ENCODE data around the gene BLOC1S6. TPM values are rescaled to one million over a fixed set of nuclear protein-coding genes. Genes with fewer than 3 reads are reported as not detected.

Gene BLOC1S6
- total RNA-seq, result 100 to 1,000 TPM in 1 of 8 experiments, 10 to 100 TPM in 7; 60.1 to 102 (median 70.4) TPM

- 0% methylated on average over 1 to 13 of the region's 62 CpGs; no CpG with 5 or more reads in 4 of the 10 experiments for WGBS, 10 experiments
- peaks cover 13 to 28% of the 10 kb centered on the region in 2 donors for H3K4me1 ChIP-seq (replicated peaks in 1 of 2)
- ATAC-seq (replicated peaks in 6 of 8), result peak; percentile 74 to 94 (median 94)
- in situ Hi-C loops (cut with MboI; ENCODE audit: low pct_unique_long_range_greater_than_20kb in 2 of 9, low sequenced_read_pairs in 9 of 9, unreplicated experiment in 9 of 9), result no loop called here
- H3K4me3 ChIP-seq, result peak within 1 kb of the TSS; percentile 66 to 93 (median 82)
- H3K27ac ChIP-seq, result peak within 1 kb of the TSS; percentile 97
Observed at GRCh38 chr15:45587095-45587862, at the start of gene BLOC1S6. TSS of gene BLOC1S6 (plus strand) at chr15:45587379. CDS start at chr15:45587444, 65 bp downstream.

GRCh38 chr15:45539680-45540079, 47.5 kb upstream of the BLOC1S6 start:
- H3K27ac ChIP-seq, result no peak overlapping the region
- WGBS, 10 experiments, result 71 to 100% (median 95%) methylated on average over 1 to 3 of the region's 3 CpGs; no CpG with 5 or more reads in 2 of the 10 experiments
- no peaks in the 10 kb centered on the region for H3K4me1 ChIP-seq (replicated peaks in 1 of 2)
- in situ Hi-C loops (cut with MboI; ENCODE audit: low pct_unique_long_range_greater_than_20kb in 2 of 9, low sequenced_read_pairs in 9 of 9, unreplicated experiment in 9 of 9), result no loop called here
- H3K4me3 ChIP-seq, result no peak overlapping the region
- no peak for ATAC-seq (replicated peaks in 6 of 8)

GRCh38 chr15:45540531-45540930, 46.6 kb upstream of the BLOC1S6 start:
- 40 to 89% (median 50%) methylated on average over 1 of the region's 1 CpG; no CpG with 5 or more reads in 6 of the 10 experiments for WGBS, 10 experiments
- H3K4me1 ChIP-seq (replicated peaks in 1 of 2), result no peaks in the 10 kb centered on the region
- ATAC-seq (replicated peaks in 6 of 8), result no peak
- H3K4me3 ChIP-seq, result no peak overlapping the region
- no peak overlapping the region for H3K27ac ChIP-seq
- in situ Hi-C loops (cut with MboI; ENCODE audit: low pct_unique_long_range_greater_than_20kb in 2 of 9, low sequenced_read_pairs in 9 of 9, unreplicated experiment in 9 of 9), result no loop called here

- in situ Hi-C loops (cut with MboI; ENCODE audit: low pct_unique_long_range_greater_than_20kb in 2 of 9, low sequenced_read_pairs in 9 of 9, unreplicated experiment in 9 of 9), result no loop called here
- no peaks in the 10 kb centered on the region for H3K4me1 ChIP-seq (replicated peaks in 1 of 2)
- WGBS, 10 experiments, result 57 to 100% (median 90%) methylated on average over 1 to 3 of the region's 3 CpGs; no CpG with 5 or more reads in 3 of the 10 experiments
Observed at GRCh38 chr15:45543051-45543450, 44.1 kb upstream of the BLOC1S6 start.

GRCh38 chr15:45544266-45545023, 42.7 kb upstream of the BLOC1S6 start:
- Histone ChIP-seq H3K4me3 (no peak overlapping the region), H3K4me1 (replicated peaks in 1 of 2) (no peaks in the 10 kb centered on the region), H3K27ac (no peak overlapping the region)
- in situ Hi-C loops (cut with MboI; ENCODE audit: low pct_unique_long_range_greater_than_20kb in 2 of 9, low sequenced_read_pairs in 9 of 9, unreplicated experiment in 9 of 9), result no loop called here
- ATAC-seq (replicated peaks in 6 of 8), result no peak
- 46 to 100% (median 82%) methylated on average over 1 to 4 of the region's 4 CpGs for WGBS, 10 experiments

More at GRCh38 chr15:45543051-45543450, 44.1 kb upstream of the BLOC1S6 start:
- Histone ChIP-seq H3K4me3 (no peak overlapping the region), H3K27ac (no peak overlapping the region)
- no peak for ATAC-seq (replicated peaks in 6 of 8)

GRCh38 chr15:45546789-45547188, 40.4 kb upstream of the BLOC1S6 start:
- no peak for ATAC-seq (replicated peaks in 6 of 8)
- no peak overlapping the region for H3K27ac ChIP-seq
- in situ Hi-C loops (cut with MboI; ENCODE audit: low pct_unique_long_range_greater_than_20kb in 2 of 9, low sequenced_read_pairs in 9 of 9, unreplicated experiment in 9 of 9), result no loop called here
- H3K4me1 ChIP-seq (replicated peaks in 1 of 2), result no peaks in the 10 kb centered on the region
- 40 to 100% (median 77%) methylated on average over 1 to 6 of the region's 7 CpGs; no CpG with 5 or more reads in 4 of the 10 experiments for WGBS, 10 experiments
- no peak overlapping the region for H3K4me3 ChIP-seq

GRCh38 chr15:45548753-45549520, 38.2 kb upstream of the BLOC1S6 start:
- H3K4me1 ChIP-seq (replicated peaks in 1 of 2), result no peaks in the 10 kb centered on the region
- in situ Hi-C loops (cut with MboI; ENCODE audit: low pct_unique_long_range_greater_than_20kb in 2 of 9, low sequenced_read_pairs in 9 of 9, unreplicated experiment in 9 of 9), result no loop called here
- H3K4me3 ChIP-seq, result no peak overlapping the region
- peak in 1 of 8 experiments; percentile 25 for ATAC-seq (replicated peaks in 6 of 8)
- WGBS, 10 experiments, result 64 to 90% (median 81%) methylated on average over 3 to 17 of the region's 17 CpGs; no CpG with 5 or more reads in 1 of the 10 experiments
- H3K27ac ChIP-seq, result no peak overlapping the region

GRCh38 chr15:45549541-45550220, 37.5 kb upstream of the BLOC1S6 start:
- ATAC-seq (replicated peaks in 6 of 8), result peak in 2 of 8 experiments; percentile 76 to 87
- Histone ChIP-seq H3K27ac (no peak overlapping the region), H3K4me3 (no peak overlapping the region), H3K4me1 (replicated peaks in 1 of 2) (no peaks in the 10 kb centered on the region)
- in situ Hi-C loops (cut with MboI; ENCODE audit: low pct_unique_long_range_greater_than_20kb in 2 of 9, low sequenced_read_pairs in 9 of 9, unreplicated experiment in 9 of 9), result no loop called here
- WGBS, 10 experiments, result 0 to 96% (median 90%) methylated on average over 3 to 9 of the region's 9 CpGs; no CpG with 5 or more reads in 1 of the 10 experiments

GRCh38 chr15:45550436-45550835, 36.7 kb upstream of the BLOC1S6 start:
- Histone ChIP-seq H3K4me3 (no peak overlapping the region), H3K27ac (no peak overlapping the region), H3K4me1 (replicated peaks in 1 of 2) (no peaks in the 10 kb centered on the region)
- ATAC-seq (replicated peaks in 6 of 8), result peak in 2 of 8 experiments; percentile 17 to 31
- WGBS, 10 experiments, result 0 to 82% (median 64%) methylated on average over 1 to 3 of the region's 3 CpGs; no CpG with 5 or more reads in 4 of the 10 experiments
- in situ Hi-C loops (cut with MboI; ENCODE audit: low pct_unique_long_range_greater_than_20kb in 2 of 9, low sequenced_read_pairs in 9 of 9, unreplicated experiment in 9 of 9), result no loop called here

GRCh38 chr15:45551676-45552075, 35.5 kb upstream of the BLOC1S6 start:
- Histone ChIP-seq H3K4me3 (no peak overlapping the region), H3K27ac (no peak overlapping the region), H3K4me1 (replicated peaks in 1 of 2) (no peaks in the 10 kb centered on the region)
- no peak for ATAC-seq (replicated peaks in 6 of 8)
- in situ Hi-C loops (cut with MboI; ENCODE audit: low pct_unique_long_range_greater_than_20kb in 2 of 9, low sequenced_read_pairs in 9 of 9, unreplicated experiment in 9 of 9), result no loop called here
- WGBS, 10 experiments, result 24 to 92% (median 46%) methylated on average over 1 to 3 of the region's 3 CpGs

GRCh38 chr15:45555934-45556608, 31.1 kb upstream of the BLOC1S6 start:
- Histone ChIP-seq H3K27ac (no peak overlapping the region), H3K4me3 (no peak overlapping the region), H3K4me1 (replicated peaks in 1 of 2) (no peaks in the 10 kb centered on the region)
- in situ Hi-C loops (cut with MboI; ENCODE audit: low pct_unique_long_range_greater_than_20kb in 2 of 9, low sequenced_read_pairs in 9 of 9, unreplicated experiment in 9 of 9), result no loop called here
- 33 to 80% (median 49%) methylated on average over 1 to 3 of the region's 3 CpGs for WGBS, 10 experiments
- ATAC-seq (replicated peaks in 6 of 8), result no peak

GRCh38 chr15:45572617-45573016, 14.6 kb upstream of the BLOC1S6 start:
- 33 to 100% (median 83%) methylated on average over 1 to 3 of the region's 3 CpGs for WGBS, 10 experiments
- in situ Hi-C loops (cut with MboI; ENCODE audit: low pct_unique_long_range_greater_than_20kb in 2 of 9, low sequenced_read_pairs in 9 of 9, unreplicated experiment in 9 of 9), result no loop called here
- no peak for ATAC-seq (replicated peaks in 6 of 8)
- Histone ChIP-seq H3K4me1 (replicated peaks in 1 of 2) (no peaks in the 10 kb centered on the region), H3K27ac (no peak overlapping the region), H3K4me3 (no peak overlapping the region)
